ENCODE data around the gene RBL1.
"Not testable (repeated sequence)": the region's sequence is repeated elsewhere in the genome, so short reads cannot be mapped to it uniquely, and the experiment has no call there.

The RBL1 gene

DNA sequence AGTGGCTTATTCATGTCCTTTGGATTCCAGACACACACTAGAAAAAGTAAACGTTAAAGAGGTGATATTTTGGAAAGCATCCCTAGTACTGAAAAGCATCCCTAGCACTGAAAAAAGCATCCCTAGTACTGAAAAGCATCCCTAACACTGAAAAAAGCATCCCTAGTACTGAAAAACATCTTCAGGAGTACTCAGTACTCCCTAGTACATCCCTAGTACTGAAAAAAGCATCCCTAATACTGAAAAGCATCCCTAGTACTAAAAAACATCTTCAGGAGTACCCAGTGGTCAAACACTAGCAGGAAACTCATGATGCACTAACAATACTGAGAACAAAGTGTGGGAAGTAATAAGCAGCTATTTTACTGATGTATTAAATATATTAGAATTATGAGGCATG, 98.7 kb downstream of the RBL1 start:
- DNase-seq (ENCODE audit: low read depth, low spot score): no peak

DNA sequence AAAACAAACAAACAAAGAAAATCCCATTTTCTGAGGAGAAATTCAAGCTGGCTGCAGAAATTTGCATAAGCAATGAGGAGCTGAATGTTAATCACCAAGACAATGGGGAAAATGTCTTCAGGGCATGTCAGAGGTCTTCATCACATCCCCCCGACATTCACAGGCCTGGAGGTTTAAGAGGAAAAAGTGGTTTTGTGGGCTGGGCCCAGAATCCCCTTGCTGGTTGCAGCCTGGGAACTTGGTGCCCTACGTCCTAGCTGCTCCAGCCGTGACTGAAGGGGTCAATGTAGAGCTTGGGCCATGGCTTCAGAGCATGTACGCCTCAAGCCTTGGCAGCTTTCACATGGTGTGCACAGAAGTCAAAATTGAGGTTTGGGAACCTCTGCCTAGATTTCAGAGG, 101.6 kb downstream of the RBL1 start:
- DNase-seq (ENCODE audit: low read depth, low spot score): not testable (repeated sequence)

DNA sequence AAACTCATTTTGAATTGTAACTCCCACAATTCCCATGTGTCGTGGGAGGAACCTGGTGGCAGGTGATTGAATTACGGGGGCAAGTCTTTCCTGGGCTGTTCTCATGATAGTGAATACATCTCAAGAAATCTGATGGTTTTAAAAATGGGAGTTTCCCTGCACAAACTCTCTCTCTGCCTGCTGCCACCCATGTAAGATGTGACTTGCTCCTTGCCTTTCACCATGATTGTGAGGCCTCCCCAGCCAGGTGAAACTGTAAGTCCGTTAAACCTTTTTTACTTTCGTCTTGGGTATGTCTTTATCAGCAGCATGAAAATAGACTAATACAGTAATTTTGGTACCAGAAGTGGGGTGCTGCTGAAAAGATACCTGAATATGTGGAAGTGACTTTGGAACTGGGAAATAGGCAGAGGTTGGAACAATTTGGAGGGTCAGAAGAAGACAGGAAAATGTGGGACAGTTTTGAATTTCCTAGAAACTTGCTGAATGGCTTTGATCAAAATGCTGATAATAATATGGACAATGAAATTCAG, 102.9 kb downstream of the RBL1 start:
- DNase-seq (ENCODE audit: low read depth, low spot score): no peak

DNA sequence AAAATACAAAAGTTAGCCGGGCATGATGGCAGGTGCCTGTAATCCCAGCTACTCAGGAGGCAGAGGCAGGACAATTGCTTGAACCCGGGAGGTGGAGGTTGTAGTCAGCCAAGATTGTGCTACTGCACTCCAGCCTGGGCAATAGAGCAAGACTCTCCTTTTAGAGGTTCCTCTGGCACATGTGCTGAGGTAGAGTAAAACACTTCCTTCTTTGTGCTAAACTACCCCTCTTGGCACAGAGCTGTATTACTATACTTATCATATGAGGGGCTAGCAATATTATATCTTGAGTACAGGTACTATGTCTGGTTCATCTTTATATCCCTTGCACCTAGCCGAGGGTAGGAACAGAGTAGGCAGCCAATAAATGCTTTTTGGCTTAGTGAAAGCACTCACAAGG, 104.1 kb downstream of the RBL1 start:
- DNase-seq (ENCODE audit: low read depth, low spot score): no peak

DNA sequence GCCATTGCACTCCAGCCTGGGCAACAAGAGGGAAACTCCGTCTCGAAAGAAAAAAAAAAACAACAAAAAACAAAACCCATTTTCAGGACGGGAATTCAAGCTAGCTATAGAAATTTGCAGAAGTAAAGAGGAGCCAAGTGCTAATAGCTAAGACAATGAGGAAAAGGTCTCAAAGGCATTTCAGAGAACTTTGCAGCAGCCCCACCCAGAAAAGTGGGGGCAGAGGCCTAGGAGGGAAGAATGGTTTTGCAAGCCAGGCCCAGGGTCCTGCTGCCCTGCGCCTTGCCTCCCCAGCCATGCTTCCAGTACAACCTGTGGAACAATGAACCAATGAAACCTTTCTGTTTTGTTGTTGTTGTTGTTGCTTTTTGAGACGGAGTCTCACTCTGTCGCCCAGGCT, 106.0 kb downstream of the RBL1 start:
- DNase-seq (ENCODE audit: low read depth, low spot score): no peak

DNA sequence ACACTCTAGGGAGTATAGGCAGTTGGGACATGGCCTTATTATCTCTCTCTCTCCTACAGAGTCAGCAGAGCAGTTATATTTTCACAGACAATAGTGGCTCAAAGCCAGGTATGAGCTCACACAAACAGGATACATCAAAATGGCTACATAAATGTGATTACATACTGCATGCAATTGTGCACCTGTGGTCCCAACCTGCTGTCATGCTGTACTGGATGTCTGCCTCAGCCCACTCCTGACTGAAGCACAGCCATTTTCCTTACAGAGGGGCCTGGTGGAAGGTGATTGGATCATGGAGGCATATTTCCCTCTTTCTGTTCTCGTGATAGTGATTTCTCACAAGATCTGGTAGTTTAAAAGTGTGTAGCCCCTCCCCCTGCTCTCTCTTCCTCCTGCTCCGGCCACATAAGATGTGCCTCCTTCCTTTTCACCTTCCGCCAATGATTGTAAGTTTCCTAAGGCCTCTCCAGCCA, 107.3 kb downstream of the RBL1 start:
- no peak for DNase-seq (ENCODE audit: low read depth, low spot score)

DNA sequence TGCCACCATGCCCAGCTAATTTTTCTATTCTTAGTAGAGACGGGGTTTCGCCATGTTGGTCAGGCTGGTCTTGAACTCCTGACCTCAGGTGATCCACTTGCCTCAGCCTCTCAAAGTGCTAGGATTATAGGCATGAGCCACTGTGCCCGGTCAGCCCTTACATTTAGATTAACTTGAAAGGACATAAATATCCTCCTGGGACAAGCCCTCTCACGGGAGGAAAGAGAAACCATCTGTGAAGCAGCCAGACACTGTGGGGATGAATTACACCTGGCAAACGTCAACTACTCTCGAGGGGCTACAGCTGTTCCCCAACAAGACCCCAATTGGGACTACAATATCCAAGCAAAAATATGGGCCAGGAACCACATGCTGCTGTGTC, 111.5 kb downstream of the RBL1 start:
- DNase-seq (ENCODE audit: low read depth, low spot score): no peak

DNA sequence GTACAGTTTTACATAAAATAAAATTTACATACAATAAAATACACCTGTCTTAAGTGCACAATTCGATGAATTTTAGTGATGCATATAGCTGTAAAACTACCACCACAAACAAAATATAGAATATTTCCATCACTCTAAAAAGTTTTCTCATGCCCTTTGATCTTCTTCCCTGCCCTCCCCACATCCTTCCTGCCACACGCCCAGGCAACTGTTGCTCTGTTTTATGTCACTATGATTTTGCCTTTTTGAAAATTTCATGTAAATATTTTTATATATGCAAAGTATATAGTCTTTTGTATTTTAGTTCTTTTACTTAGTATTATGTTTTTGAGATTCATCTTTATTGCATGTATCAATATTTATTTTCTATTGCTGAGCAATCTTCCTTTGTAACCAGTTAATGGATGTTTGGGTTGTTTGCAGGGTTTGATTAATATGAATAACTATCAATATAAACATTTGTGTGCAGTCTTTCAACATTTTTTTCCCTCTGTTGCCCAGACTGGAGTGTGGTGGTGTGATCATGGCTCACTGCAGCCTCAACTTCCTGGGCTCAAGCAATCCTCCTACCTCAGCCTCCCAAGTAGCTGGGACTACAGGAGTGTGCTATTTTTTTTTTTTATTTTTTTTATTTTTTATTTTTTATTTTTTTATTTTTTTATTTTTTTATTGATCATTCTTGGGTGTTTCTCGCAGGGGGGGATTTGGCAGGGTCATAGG, 120.5 kb downstream of the RBL1 start:
- DNase-seq (ENCODE audit: low read depth, low spot score): no peak

DNA sequence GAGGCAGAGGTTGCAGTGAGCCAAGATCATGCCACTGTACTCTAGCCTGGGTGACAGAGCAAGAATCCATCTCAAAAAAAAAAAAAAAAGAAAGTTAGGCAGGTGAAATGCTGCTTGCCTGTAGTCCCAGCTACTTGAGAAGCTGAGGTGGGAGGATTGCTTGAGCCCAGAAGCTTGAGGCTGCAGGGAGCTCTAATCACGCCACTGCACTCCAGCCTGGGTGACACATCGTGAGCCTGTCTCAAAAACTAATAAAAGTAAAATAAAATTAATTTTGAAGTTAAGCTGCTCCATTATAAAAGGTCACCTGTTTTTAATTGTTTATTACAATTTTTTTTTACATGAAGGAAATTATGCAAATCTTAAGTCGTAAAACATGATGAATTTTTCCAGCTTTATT, 121.1 kb downstream of the RBL1 start:
- DNase-seq (ENCODE audit: low read depth, low spot score): no peak

DNA sequence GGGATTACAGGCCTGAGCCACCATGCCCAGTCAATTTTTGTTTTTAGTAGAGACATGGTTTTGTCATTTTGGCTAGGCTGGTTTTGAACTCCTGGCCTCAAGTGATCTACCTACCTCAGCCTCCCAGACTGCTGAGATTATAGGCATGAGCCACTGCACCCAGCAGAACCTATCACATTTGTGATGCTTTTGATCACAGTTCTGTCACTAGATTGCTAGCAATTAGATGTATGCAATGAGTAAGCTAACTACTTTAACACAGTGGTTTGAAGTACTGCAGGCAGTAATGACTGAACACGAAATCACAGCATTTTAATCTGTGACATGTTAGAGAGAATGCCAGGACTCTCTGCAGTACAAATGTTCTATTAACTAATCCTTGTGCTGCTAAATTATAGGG, 124.7 kb downstream of the RBL1 start:
- no peak for DNase-seq (ENCODE audit: low read depth, low spot score)

DNA sequence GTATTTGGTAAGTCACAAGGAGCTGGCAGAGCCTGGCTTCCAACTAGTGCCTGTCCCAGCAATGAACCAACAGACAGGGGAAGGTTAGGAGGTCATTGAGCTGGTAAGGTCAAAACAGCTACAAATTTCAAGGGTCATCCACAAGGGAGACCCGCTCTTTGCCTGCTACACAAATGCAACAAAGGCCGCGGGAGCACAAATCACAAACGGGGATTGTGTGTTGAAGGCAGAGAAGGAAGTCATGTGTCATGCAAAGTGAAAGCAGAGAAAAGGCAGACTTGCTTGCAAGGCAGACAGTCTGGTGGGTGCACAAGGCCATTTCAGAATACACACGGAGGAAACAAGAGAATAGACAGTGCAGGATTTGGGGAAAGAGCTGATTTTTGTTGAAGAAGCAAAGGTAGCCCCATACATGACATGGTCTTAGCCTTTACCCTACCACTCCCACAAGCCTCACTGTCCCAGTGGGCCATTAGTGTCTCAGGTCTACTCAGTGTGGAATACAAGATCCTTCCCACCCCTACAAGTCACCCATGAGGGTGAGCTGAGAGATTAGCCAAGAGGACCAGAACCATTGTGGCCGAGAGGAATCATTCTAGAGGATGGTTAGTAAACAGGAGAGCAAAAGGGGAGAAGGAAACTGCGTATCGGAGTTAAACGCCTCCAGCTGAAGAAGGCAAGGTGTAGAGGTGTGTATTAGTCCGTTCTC, 126.2 kb downstream of the RBL1 start:
- DNase-seq (ENCODE audit: low read depth, low spot score): no peak

DNA sequence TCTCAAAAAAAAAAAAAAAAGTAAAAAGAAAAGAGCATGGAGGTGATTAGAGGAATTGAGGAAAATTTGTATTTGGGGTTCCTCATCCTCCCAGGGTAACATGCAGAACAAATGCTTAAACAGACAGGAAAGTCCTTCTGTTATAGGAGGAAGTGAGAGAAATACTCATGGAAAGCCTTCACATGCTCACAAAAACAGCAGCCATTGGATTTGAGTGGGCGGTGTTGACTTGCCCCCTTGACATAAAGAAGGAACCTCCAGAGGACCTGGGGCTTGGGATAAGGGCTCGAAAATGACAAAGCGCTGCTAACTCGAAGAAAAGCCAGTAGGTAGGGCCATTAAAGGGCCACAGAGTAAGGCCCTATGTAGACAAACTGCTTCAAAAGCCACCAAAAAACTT, 126.7 kb downstream of the RBL1 start:
- no peak for DNase-seq (ENCODE audit: low read depth, low spot score)

DNA sequence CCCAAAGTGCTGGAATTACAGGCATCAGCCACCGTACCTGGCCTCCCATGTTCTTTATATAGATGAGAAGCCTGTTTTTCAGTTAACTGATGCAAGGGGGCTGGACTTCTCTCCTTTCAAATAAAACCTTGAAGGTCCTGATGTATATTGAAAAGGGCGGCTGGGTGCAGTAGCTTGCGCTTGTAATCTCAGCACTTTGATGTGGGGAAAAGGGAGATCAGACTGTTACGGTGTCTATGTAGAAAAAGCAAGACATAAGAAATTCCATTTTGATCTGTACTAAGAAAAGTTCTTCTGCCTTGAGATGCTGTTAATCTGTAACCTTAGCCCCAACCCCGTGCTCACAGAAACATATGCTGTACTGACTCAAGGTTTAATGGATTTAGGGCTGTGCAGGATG, 128.2 kb downstream of the RBL1 start:
- no peak for DNase-seq (ENCODE audit: low read depth, low spot score)

DNA sequence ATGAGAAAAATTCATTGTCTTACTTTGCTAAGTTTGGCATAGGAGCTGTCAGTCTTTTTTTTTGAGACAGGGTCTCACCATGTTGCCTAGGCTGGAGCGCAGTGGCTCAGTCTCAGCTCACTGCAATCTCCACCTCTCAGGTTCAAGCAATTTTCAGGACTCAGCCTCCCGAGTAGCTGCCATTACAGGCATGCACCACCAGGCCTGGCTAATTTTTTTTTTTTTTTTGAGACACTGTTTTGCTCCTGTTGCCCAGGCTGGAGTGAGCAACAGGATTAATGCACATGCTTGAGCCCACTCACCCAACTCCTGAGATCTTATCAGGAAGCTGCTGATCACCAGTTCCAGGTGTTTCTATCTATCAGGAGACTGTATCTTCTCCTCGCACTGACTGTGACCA, 128.8 kb downstream of the RBL1 start:
- DNase-seq (ENCODE audit: low read depth, low spot score): not testable (repeated sequence)

DNA sequence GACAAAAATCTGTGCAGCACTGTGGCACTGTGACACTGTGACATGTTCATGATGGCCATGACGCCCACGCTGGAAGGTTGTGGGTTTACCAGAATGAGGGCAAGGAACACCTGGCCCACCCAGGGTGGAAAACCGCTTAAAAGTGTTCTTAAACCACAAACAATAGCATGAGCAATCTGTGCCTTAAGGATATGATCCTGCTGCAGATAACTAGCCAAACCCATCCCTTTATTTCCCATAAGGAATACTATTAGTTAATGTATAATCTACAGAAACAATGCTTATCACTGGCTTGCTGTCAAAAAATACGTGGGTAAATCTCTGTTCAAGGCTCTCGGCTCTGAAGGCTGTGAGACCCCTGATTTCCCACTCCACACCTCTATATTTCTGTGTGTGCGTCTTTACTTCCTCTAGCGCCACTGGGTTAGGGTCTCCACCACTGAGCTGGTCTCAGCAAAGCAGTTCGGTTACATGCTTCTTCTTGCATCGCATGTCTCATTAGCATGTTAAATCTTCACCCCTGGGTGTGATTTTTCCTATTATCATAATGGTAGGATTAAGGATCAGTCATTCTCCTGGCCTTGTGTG, 133.3 kb downstream of the RBL1 start:
- DNase-seq (ENCODE audit: low read depth, low spot score): not testable (repeated sequence)

DNA sequence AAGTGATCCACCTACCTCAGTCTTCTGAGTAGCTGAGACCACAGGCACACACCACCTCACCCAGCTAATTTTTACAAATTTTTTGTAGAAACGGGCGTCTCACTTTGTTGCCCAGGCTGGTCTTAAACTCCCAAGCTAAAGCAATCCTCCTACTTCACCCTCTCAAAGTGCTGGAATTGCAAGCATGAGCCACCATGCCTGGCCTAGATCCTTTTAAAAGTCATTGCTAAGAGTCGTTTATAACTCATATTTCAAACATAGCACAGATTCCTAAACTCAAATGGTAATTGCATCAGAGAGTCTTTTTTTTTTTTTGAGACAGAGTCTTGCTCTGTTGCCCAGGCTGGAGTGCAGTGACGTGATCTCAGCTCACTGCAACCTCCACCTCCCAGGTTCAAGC, 136.6 kb downstream of the RBL1 start:
- no peak for DNase-seq (ENCODE audit: low read depth, low spot score)

DNA sequence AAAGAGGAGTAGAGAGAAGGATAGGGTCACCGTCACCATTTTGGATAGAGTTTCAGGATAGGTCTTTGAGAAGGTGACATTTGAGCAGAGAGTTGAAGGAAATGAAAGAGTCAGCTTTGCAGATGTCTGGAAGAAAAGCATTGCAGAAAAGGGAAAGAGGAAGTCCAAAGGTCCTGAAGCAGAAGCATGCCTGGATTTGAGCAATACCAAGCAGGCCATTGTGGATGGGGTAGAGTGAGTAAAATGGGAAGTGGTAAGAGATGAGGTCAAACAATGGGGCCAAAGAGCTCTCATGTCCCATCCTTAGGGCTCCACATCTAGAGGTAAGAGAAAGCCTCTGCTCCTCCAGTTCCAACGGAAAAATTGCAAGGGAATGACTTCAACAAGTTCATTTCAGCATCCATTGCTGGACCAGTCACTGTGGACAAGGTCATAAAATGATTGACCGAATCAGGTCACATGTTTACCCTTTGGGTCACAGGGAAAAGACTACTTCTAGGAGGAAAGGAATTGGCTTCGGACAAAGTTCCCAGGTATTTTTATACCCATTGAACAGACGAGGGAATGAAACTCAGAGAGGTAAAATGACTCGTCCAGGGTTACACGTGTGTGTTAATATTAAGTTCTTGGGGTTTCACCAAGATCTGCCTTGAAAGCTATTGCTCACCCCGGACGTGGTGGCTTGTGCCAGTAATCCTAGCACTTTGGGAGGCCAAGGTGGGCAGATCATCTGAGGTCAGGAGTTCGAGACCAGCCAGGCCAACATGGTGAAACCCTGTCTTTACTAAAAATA, 137.7 kb downstream of the RBL1 start:
- DNase-seq (ENCODE audit: low read depth, low spot score): no peak

DNA sequence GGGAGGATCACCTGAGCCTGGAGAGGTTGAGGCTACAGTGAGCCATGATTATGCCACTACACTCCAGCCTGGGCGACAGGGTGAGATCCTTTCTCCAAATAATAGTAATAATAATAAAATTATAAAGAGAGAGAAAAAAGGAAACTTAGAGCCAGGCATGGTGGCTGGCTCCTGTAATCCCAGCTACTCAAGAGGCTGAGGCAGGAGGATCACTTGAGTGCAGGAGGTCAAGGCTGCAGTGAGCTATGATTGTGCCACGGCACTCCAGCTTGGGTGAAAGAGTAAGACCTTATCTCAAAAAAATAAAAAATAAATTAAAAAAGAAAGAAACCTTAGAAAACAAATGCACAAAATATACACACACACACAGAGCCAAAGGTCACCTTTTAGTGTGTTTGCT, 139.1 kb downstream of the RBL1 start:
- no peak for DNase-seq (ENCODE audit: low read depth, low spot score)

DNA sequence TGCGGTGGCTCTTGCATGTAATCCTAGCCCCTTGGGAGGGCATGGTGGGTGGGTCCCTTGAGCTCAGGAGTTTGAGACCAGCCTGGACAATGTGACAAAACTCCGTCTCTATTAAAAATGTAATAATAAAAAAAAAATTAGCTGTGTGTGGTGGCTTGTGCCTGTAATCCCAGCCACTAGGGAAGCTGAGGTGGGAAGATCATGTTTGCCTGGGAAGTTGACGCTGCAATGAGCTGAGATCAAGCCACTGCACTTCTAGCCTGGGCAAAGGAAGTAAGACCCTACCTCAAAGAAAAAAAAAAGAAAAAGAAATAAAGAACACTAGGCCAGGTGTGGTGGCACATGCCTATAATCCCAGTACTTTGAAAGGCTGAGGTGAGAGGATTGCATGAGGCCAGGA, 139.8 kb downstream of the RBL1 start:
- no peak for DNase-seq (ENCODE audit: low read depth, low spot score)

DNA sequence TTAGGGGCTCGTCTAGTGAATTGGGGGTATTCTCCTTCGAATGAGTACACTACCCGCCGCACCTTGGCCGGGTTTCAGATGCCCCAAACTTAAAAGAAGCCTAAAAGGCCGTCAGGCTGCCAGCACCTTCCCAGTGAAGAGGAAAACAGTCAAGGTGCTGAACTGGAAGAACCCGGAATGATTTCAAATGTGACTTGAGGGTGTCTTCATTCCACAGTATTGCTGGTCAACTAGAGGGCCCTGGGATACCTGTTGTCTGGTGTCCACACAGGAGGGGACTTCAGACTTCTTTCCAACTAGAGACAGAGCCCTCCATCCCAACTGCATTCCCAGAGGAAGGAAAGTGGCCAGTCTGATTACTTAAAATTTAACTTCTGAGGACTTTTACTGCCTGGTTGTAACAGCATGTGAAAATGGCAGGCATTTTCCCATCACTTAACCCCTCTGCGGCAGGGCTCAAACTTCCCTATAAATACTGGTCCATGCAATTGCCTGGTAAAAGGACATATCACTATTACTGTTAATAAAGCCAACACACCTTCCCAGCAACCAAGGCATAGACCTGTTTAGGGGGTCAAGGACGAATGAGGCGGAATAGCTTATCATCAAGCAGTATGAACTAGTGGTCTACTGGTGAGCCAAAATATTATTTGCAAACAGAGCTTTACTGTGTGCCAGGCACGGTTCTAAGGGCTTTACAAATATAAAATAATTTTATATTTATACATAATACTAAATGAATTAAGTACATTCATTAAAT, 143.6 kb downstream of the RBL1 start:
- DNase-seq (ENCODE audit: low read depth, low spot score): no peak

Measured in brain pericyte (primary cell).